IPS-18a (cell line): ENCODE measurements around the gene PFKL.

ENCODE experiments used
- H3K27ac ChIP-seq: one replicate; pipeline ENCODE4 v1.5.1; 2013; ENCODE audit warnings: low read length
- H3K27me3 ChIP-seq: one replicate; pipeline ENCODE4 v1.6.1; 2013; ENCODE audit warnings: mild to moderate bottlenecking, low read length; ENCODE audit not compliant: control insufficient read depth, insufficient read depth
- H3K36me3 ChIP-seq: one replicate; pipeline ENCODE4 v1.6.1; 2013; ENCODE audit warnings: low read depth, low read length; ENCODE audit not compliant: control insufficient read depth
- H3K4me1 ChIP-seq: one replicate; pipeline ENCODE4 v1.6.1; 2013; ENCODE audit warnings: low read depth, low read length; ENCODE audit not compliant: control insufficient read depth
- H3K4me3 ChIP-seq: one replicate; pipeline ENCODE4 v1.5.1; 2013; ENCODE audit warnings: low read length
- H3K9ac ChIP-seq: one replicate; pipeline ENCODE4 v1.6.1; 2013; ENCODE audit warnings: mild to moderate bottlenecking, low read length, moderate library complexity
- H3K9me3 ChIP-seq: one replicate; pipeline ENCODE4 v1.6.1; 2013; ENCODE audit warnings: low read depth, low read length; ENCODE audit not compliant: control insufficient read depth

Gene PFKL

GRCh38 chr21:44319407-44320065 lies 19.7 kb downstream of the PFKL start:
- Histone ChIP-seq H3K9ac (no peak overlapping the region), H3K4me3 (no peak overlapping the region), H3K27ac (no peak overlapping the region), H3K4me1 (no peaks in the 10 kb centered on the region), H3K36me3 (no peaks in the 10 kb centered on the region), H3K9me3 (no peaks in the 10 kb centered on the region), H3K27me3 (no peaks in the 10 kb centered on the region)

GRCh38 chr21:44320847-44321246 lies 21.0 kb downstream of the PFKL start:
- H3K9ac ChIP-seq = no peak overlapping the region
- H3K27ac ChIP-seq = no peak overlapping the region
- no peaks in the 10 kb centered on the region for H3K36me3 ChIP-seq
- H3K27me3 ChIP-seq = no peaks in the 10 kb centered on the region
- H3K9me3 ChIP-seq = no peaks in the 10 kb centered on the region
- H3K4me3 ChIP-seq = no peak overlapping the region
- H3K4me1 ChIP-seq = no peaks in the 10 kb centered on the region

GRCh38 chr21:44321846-44322450 lies 22.1 kb downstream of the PFKL start:
- no peak overlapping the region for H3K4me3 ChIP-seq
- H3K4me1 ChIP-seq = no peaks in the 10 kb centered on the region
- H3K36me3 ChIP-seq = no peaks in the 10 kb centered on the region
- no peak overlapping the region for H3K9ac ChIP-seq
- no peaks in the 10 kb centered on the region for H3K9me3 ChIP-seq
- H3K27me3 ChIP-seq = no peaks in the 10 kb centered on the region
- no peak overlapping the region for H3K27ac ChIP-seq

- Histone ChIP-seq H3K27me3 (no peaks in the 10 kb centered on the region), H3K36me3 (no peaks in the 10 kb centered on the region), H3K4me3 (no peak overlapping the region), H3K9ac (no peak overlapping the region), H3K27ac (no peak overlapping the region), H3K4me1 (no peaks in the 10 kb centered on the region), H3K9me3 (no peaks in the 10 kb centered on the region)
These were observed 22.9 kb downstream of the PFKL start for GRCh38 chr21:44322621-44323325.

- Histone ChIP-seq H3K9ac (no peak overlapping the region), H3K4me1 (no peaks in the 10 kb centered on the region), H3K4me3 (no peak overlapping the region), H3K27me3 (no peaks in the 10 kb centered on the region), H3K36me3 (no peaks in the 10 kb centered on the region), H3K27ac (no peak overlapping the region), H3K9me3 (no peaks in the 10 kb centered on the region)
These were observed 23.7 kb downstream of the PFKL start for GRCh38 chr21:44323591-44323990.

GRCh38 chr21:44324106-44324853 lies 24.4 kb downstream of the PFKL start:
- no peak overlapping the region for H3K9ac ChIP-seq
- H3K4me3 ChIP-seq = no peak overlapping the region
- H3K4me1 ChIP-seq = no peaks in the 10 kb centered on the region
- H3K36me3 ChIP-seq = no peaks in the 10 kb centered on the region
- H3K27ac ChIP-seq = no peak overlapping the region
- H3K9me3 ChIP-seq = no peaks in the 10 kb centered on the region
- H3K27me3 ChIP-seq = no peaks in the 10 kb centered on the region

GRCh38 chr21:44324854-44325107 lies 24.9 kb downstream of the PFKL start:
- no peak overlapping the region for H3K27ac ChIP-seq
- no peak overlapping the region for H3K9ac ChIP-seq
- H3K27me3 ChIP-seq = no peaks in the 10 kb centered on the region
- H3K36me3 ChIP-seq = no peaks in the 10 kb centered on the region
- no peaks in the 10 kb centered on the region for H3K4me1 ChIP-seq
- H3K9me3 ChIP-seq = no peaks in the 10 kb centered on the region
- no peak overlapping the region for H3K4me3 ChIP-seq

GRCh38 chr21:44325386-44326271 lies 25.8 kb downstream of the PFKL start:
- Histone ChIP-seq H3K9me3 (no peaks in the 10 kb centered on the region), H3K4me3 (no peak overlapping the region), H3K9ac (no peak overlapping the region), H3K4me1 (no peaks in the 10 kb centered on the region), H3K27ac (no peak overlapping the region), H3K27me3 (no peaks in the 10 kb centered on the region), H3K36me3 (no peaks in the 10 kb centered on the region)

GRCh38 chr21:44326272-44326647 lies 26.4 kb downstream of the PFKL start:
- Histone ChIP-seq H3K27ac (no peak overlapping the region), H3K36me3 (no peaks in the 10 kb centered on the region), H3K9ac (no peak overlapping the region), H3K4me1 (no peaks in the 10 kb centered on the region), H3K4me3 (no peak overlapping the region), H3K27me3 (no peaks in the 10 kb centered on the region), H3K9me3 (no peaks in the 10 kb centered on the region)

GRCh38 chr21:44326716-44327602 lies 27.1 kb downstream of the PFKL start:
- no peak overlapping the region for H3K4me3 ChIP-seq
- H3K4me1 ChIP-seq = no peaks in the 10 kb centered on the region
- no peak overlapping the region for H3K9ac ChIP-seq
- no peaks in the 10 kb centered on the region for H3K27me3 ChIP-seq
- H3K36me3 ChIP-seq = no peaks in the 10 kb centered on the region
- no peaks in the 10 kb centered on the region for H3K9me3 ChIP-seq
- H3K27ac ChIP-seq = no peak overlapping the region
